ENCODE measurements around the gene DECR2. TPM values are rescaled to one million over a fixed set of nuclear protein-coding genes. Genes with fewer than 3 reads are reported as not detected.

The DECR2 gene
- total and polyA plus RNA-seq, 2 of the 13 experiments (the other 11 are each of a cell fraction or from before 2014, with no cell fraction given): 36.3 to 44.6 TPM

- no peaks in the 10 kb centered on the region for H3K27me3 ChIP-seq (ENCODE audit: control insufficient read depth in 1 of 2, insufficient read depth in 2 of 2, low read length in 2 of 2)
- H3K4me3 ChIP-seq (replicated peaks in 1 of 3; ENCODE audit: insufficient read depth in 1 of 3, low read depth in 2 of 3, low read length in 3 of 3): peak overlapping the region; percentile 24 to 63 (median 39)
- peaks cover 47% of the 10 kb centered on the region for H3K4me1 ChIP-seq (ENCODE audit: insufficient read depth, low read length)
- peak overlapping the region; percentile 77 for H3K4me2 ChIP-seq (ENCODE audit: low read depth, low read length)
- DNase-seq (ENCODE audit: low spot score): peak; percentile 93
- H4K20me1 ChIP-seq (ENCODE audit: insufficient read depth, low read length): no peaks in the 10 kb centered on the region
- WGBS (ENCODE audit: low lambda C conversion rate): 22% methylated on average over 11 of the region's 27 CpGs
- peak overlapping the region; percentile 86 for H3K27ac ChIP-seq (ENCODE audit: extremely low read length, insufficient read depth, low read length)
- peak overlapping the region; percentile 75 for H3K9ac ChIP-seq (ENCODE audit: insufficient read depth, low read depth, low read length)
- H3K36me3 ChIP-seq (replicated peaks in 1 of 2; ENCODE audit: control insufficient read depth in 1 of 2, insufficient read depth in 2 of 2, low read length in 2 of 2): peaks cover 0 to 11% of the 10 kb centered on the region in 2 experiments; a peak in 2 of 5 replicates
- peak; percentile 98 for FAIRE-seq
- BruUV-seq (replicated peaks): no TSS peak
- no peak overlapping the region for H2AFZ ChIP-seq (ENCODE audit: low read length)
- H3K79me2 ChIP-seq (ENCODE audit: insufficient read depth, low read length): peaks cover 6% of the 10 kb centered on the region
- H3K9me3 ChIP-seq (ENCODE audit: low read length): no peaks in the 10 kb centered on the region
- intact Hi-C loops (cut with micrococcal nuclease; ENCODE audit: unreplicated experiment) (loop anchor here (2.0 kb wide), 2 partner anchors 19 to 69 kb away; partner anchors contain the start of gene RAB11FIP3), in situ Hi-C loops (cut with HindIII; ENCODE audit: extremely low pct_ligation_motif_present, low pct_unique_long_range_greater_than_20kb) (no loop called here)
- CTCF ChIA-PET (ENCODE audit: low intra/inter-chr PET ratio, low total read pairs): no interaction called here
- POLR2A ChIA-PET: interaction anchor here (0.8 to 3.1 kb wide), 10 partner anchors 9 to 128 kb away, joined by 3 to 18 read pairs (median 6); partner anchors contain the start of gene CAPN15
- ATAC-seq: peak; percentile 52
- TF ChIP-seq CREB1 (IDR thresholded peaks at IDR 0.05): no peak
- peak; percentile 57; the same call in 1 of the 2 replicates for TF ChIP-seq CREB1 (CRISPR knock-in tag; IDR thresholded peaks at IDR 0.05)
- peak; percentile 18; the same call in 1 of the 2 replicates for TF ChIP-seq ZBTB26 (CRISPR knock-in tag; IDR thresholded peaks at IDR 0.05; ENCODE audit: borderline replicate concordance)
- TF ChIP-seq MEIS1 (CRISPR knock-in tag; IDR thresholded peaks at IDR 0.05; ENCODE audit: borderline replicate concordance): 0 out of 2 replicates have a peak, but pooled peaks have one; percentile 56
- peak; percentile 91 for TF ChIP-seq ZNF691 (CRISPR knock-in tag; IDR thresholded peaks at IDR 0.05; ENCODE audit: borderline replicate concordance, low read depth)
- TF ChIP-seq CHD2 (IDR thresholded peaks at IDR 0.05; ENCODE audit: low read depth, low read length): no peak
- TF ChIP-seq MXI1 (IDR thresholded peaks at IDR 0.05; ENCODE audit: borderline replicate concordance, low read depth, low read length): peak; percentile 89; the same call in 2 of the 3 replicates
- TF ChIP-seq ZNF3 (CRISPR knock-in tag; IDR thresholded peaks at IDR 0.05): no peak
- TF ChIP-seq SNAPC2 (CRISPR knock-in tag; IDR thresholded peaks at IDR 0.05): 0 out of 2 replicates have a peak, but pooled peaks have one; percentile 53
- no peak for TF ChIP-seq STAG1 (CRISPR knock-in tag; IDR thresholded peaks at IDR 0.05)
- peak; percentile 96 for TF ChIP-seq RXRA (CRISPR knock-in tag; IDR thresholded peaks at IDR 0.05)
- TF ChIP-seq ZNF549 (CRISPR knock-in tag; IDR thresholded peaks at IDR 0.05): no peak
- 0 out of 2 replicates have a peak, but pooled peaks have one; percentile 59 for TF ChIP-seq ZNF430 (CRISPR knock-in tag; IDR thresholded peaks at IDR 0.05)
- TF ChIP-seq GMEB2 (CRISPR knock-in tag; IDR thresholded peaks at IDR 0.05; ENCODE audit: low read depth): no peak
- TF ChIP-seq, protein P1, sequence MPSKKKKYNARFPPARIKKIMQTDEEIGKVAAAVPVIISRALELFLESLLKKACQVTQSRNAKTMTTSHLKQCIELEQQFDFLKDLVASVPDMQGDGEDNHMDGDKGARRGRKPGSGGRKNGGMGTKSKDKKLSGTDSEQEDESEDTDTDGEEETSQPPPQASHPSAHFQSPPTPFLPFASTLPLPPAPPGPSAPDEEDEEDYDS (CRISPR knock-in tag; IDR thresholded peaks at IDR 0.05): peak; percentile 83
- no peak for TF ChIP-seq MAFF (IDR thresholded peaks at IDR 0.05; ENCODE audit: low read depth, low read length)
- TF ChIP-seq, protein P2, sequence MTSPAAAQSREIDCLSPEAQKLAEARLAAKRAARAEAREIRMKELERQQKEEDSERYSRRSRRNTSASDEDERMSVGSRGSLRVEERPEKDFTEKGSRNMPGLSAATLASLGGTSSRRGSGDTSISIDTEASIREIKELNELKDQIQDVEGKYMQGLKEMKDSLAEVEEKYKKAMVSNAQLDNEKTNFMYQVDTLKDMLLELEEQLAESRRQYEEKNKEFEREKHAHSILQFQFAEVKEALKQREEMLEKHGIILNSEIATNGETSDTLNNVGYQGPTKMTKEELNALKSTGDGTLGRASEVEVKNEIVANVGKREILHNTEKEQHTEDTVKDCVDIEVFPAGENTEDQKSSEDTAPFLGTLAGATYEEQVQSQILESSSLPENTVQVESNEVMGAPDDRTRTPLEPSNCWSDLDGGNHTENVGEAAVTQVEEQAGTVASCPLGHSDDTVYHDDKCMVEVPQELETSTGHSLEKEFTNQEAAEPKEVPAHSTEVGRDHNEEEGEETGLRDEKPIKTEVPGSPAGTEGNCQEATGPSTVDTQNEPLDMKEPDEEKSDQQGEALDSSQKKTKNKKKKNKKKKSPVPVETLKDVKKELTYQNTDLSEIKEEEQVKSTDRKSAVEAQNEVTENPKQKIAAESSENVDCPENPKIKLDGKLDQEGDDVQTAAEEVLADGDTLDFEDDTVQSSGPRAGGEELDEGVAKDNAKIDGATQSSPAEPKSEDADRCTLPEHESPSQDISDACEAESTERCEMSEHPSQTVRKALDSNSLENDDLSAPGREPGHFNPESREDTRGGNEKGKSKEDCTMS (CRISPR knock-in tag; conservative IDR thresholded peaks at IDR 0.05): no peak
Observed at GRCh38 chr16:405548-406506, 4.1 kb downstream of the DECR2 start.

All from HepG2 (cell line).